GM19239 (cell line): ENCODE data around the gene DELE1.
A peak's percentile ranks its signal among the peaks of the same experiment; 100 is the strongest.

Source experiments
- DNase-seq: peaks from one replicate; pipeline ENCODE4 v3.0.0; 2011; ENCODE audit warnings: low spot score; ENCODE audit not compliant: insufficient read length
- FAIRE-seq: peaks from 2 replicates; lab custom pipeline; 2011; peaks lifted over from hg19 to GRCh38; lab: Jason Lieb, UNC

The DELE1 gene

GRCh38 chr5:141923448-141924313, at the start of gene DELE1:
Gene DELE1 (plus strand): TSS chr5:141923871. CDS start chr5:141923942, 71 bp downstream.
- DNase-seq (peak; percentile 90), FAIRE-seq (peak; percentile 99)

- FAIRE-seq (no peak), DNase-seq (no peak)
These were observed 49.8 kb upstream of the DELE1 start for GRCh38 chr5:141873933-141874261.

GRCh38 chr5:141874262-141874964, 49.3 kb upstream of the DELE1 start:
- no peak for DNase-seq
- no peak for FAIRE-seq

GRCh38 chr5:141875022-141875740, 48.5 kb upstream of the DELE1 start:
- FAIRE-seq = no peak

GRCh38 chr5:141875795-141876627, 47.7 kb upstream of the DELE1 start:
- DNase-seq = no peak
- no peak for FAIRE-seq

More at GRCh38 chr5:141875022-141875740, 48.5 kb upstream of the DELE1 start:
- DNase-seq = no peak

GRCh38 chr5:141876628-141877355, 46.9 kb upstream of the DELE1 start:
- FAIRE-seq (no peak), DNase-seq (no peak)

- no peak for DNase-seq
- FAIRE-seq = no peak
These were observed 46.1 kb upstream of the DELE1 start for GRCh38 chr5:141877356-141878185.

- DNase-seq = no peak
- FAIRE-seq = no peak
These were observed 45.4 kb upstream of the DELE1 start, which contains the start of gene PCDH1 for GRCh38 chr5:141878186-141878710. Gene PCDH1 (minus strand): TSS chr5:141878410. CDS start chr5:141878262, 148 bp downstream.

GRCh38 chr5:141878711-141879425, 44.8 kb upstream of the DELE1 start:
- FAIRE-seq (peak; percentile 93), DNase-seq (peak; percentile 81)

GRCh38 chr5:141879426-141879759, 44.3 kb upstream of the DELE1 start:
- no peak for FAIRE-seq
- DNase-seq = no peak

- DNase-seq (no peak), FAIRE-seq (no peak)
These were observed 43.5 kb upstream of the DELE1 start for GRCh38 chr5:141879941-141880738.

- FAIRE-seq (no peak), DNase-seq (no peak)
These were observed 42.5 kb upstream of the DELE1 start for GRCh38 chr5:141880961-141881801.

- FAIRE-seq (no peak), DNase-seq (no peak)
These were observed 41.8 kb upstream of the DELE1 start for GRCh38 chr5:141881886-141882285.

GRCh38 chr5:141882594-141883183, 41.0 kb upstream of the DELE1 start:
- DNase-seq (no peak), FAIRE-seq (no peak)

GRCh38 chr5:141883184-141883891, 40.3 kb upstream of the DELE1 start:
- DNase-seq (no peak), FAIRE-seq (no peak)
